ENCODE results near the gene TBC1D4.

GRCh38 chr13:75478659-75479058 lies 3.3 kb downstream of the TBC1D4 start:
- TF ChIP-seq ZNF184 (CRISPR knock-in tag; IDR thresholded peaks at IDR 0.05) (no peak), PML (IDR thresholded peaks at IDR 0.05; ENCODE audit: low read length) (no peak), SETDB1 (IDR thresholded peaks at IDR 0.05; ENCODE audit: low read length) (no peak), ZNF639 (CRISPR knock-in tag; conservative IDR thresholded peaks at IDR 0.05 in 1 of 2, IDR thresholded peaks at IDR 0.05 in 1 of 2) (no peak), KDM5B (IDR thresholded peaks at IDR 0.05; ENCODE audit: insufficient replicate concordance, low read depth, low read length) (no peak), CREB1 (IDR thresholded peaks at IDR 0.05) (no peak), CREB1 (CRISPR knock-in tag; IDR thresholded peaks at IDR 0.05) (no peak), TEAD1 (CRISPR knock-in tag; IDR thresholded peaks at IDR 0.05) (no peak), SP2 (IDR thresholded peaks at IDR 0.05; ENCODE audit: extremely low read depth, low read depth, low read length, poor library complexity, severe bottlenecking) (no peak), SIX5 (IDR thresholded peaks at IDR 0.05; ENCODE audit: borderline replicate concordance in 1 of 2, insufficient read depth in 1 of 2, low read depth in 1 of 2, low read length in 2 of 2) (no peak), ZKSCAN3 (CRISPR knock-in tag; IDR thresholded peaks at IDR 0.05) (no peak), SMC3 (conservative IDR thresholded peaks at IDR 0.05; ENCODE audit: insufficient read depth, low read depth, low read length) (no peak), FOXA1 (IDR thresholded peaks at IDR 0.05; ENCODE audit: borderline replicate concordance) (no peak)
- TF ChIP-seq, protein P1, sequence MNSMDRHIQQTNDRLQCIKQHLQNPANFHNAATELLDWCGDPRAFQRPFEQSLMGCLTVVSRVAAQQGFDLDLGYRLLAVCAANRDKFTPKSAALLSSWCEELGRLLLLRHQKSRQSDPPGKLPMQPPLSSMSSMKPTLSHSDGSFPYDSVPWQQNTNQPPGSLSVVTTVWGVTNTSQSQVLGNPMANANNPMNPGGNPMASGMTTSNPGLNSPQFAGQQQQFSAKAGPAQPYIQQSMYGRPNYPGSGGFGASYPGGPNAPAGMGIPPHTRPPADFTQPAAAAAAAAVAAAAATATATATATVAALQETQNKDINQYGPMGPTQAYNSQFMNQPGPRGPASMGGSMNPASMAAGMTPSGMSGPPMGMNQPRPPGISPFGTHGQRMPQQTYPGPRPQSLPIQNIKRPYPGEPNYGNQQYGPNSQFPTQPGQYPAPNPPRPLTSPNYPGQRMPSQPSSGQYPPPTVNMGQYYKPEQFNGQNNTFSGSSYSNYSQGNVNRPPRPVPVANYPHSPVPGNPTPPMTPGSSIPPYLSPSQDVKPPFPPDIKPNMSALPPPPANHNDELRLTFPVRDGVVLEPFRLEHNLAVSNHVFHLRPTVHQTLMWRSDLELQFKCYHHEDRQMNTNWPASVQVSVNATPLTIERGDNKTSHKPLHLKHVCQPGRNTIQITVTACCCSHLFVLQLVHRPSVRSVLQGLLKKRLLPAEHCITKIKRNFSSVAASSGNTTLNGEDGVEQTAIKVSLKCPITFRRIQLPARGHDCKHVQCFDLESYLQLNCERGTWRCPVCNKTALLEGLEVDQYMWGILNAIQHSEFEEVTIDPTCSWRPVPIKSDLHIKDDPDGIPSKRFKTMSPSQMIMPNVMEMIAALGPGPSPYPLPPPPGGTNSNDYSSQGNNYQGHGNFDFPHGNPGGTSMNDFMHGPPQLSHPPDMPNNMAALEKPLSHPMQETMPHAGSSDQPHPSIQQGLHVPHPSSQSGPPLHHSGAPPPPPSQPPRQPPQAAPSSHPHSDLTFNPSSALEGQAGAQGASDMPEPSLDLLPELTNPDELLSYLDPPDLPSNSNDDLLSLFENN (IDR thresholded peaks at IDR 0.05; ENCODE audit: low read depth in 2 of 2, low read length in 2 of 2) = no peak

Data from K562 (cell line).